SH-SY5Y (cell line): Measurements from ENCODE around the gene RFPL4AL1.

Experiments
- GATA2 ChIP-seq: IDR thresholded peaks from 2 replicates; pipeline ENCODE4 v1.6.1; 2011; ENCODE audit warnings: mild to moderate bottlenecking, low read depth, low read length
- GATA3 ChIP-seq: IDR thresholded peaks from 2 replicates; pipeline ENCODE4 v1.6.1; 2011; ENCODE audit warnings: low read depth, mild to moderate bottlenecking, low read length, moderate library complexity

DNA sequence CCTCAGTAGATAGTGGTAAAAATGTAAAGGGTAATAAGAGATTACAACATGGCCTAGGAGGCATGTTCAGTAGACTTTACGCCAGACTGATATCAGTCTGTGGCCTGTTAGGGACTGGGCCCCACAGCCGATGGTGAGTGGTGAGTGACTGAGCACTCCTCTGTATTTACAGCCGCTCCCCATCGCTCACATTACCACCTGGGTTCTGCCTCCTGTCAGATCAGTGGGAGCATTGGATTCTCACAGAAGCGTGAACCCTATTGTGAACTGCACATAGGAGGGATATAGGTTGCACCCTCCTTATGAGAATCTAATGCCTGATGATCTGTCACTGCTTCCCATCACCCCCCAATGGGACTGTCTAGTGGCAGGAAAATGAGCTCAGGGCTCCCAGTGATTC lies 45.0 kb downstream of the RFPL4AL1 start:
- TF ChIP-seq GATA3 (no peak), GATA2 (no peak)
